Chondrocyte (in vitro differentiated cells): ENCODE data around the gene GRID2. TPM values are rescaled to one million over a fixed set of nuclear protein-coding genes. Genes with fewer than 3 reads are reported as not detected.

ENCODE experiments used
- DNase-seq: peaks from one replicate; pipeline ENCODE4 v3.0.0; 2021; ENCODE audit warnings: mixed read lengths, low spot score
- H3K27ac Mint-ChIP-seq: one replicate; pipeline ENCODE4 v1.8.0; 2021; ENCODE audit warnings: mild to moderate bottlenecking, moderate library complexity, mixed read lengths; ENCODE audit not compliant: unreplicated experiment
- H3K27me3 Mint-ChIP-seq: 2 replicates; pipeline ENCODE4 v1.8.0; 2021; ENCODE audit warnings: low read depth, mixed read lengths
- H3K36me3 Mint-ChIP-seq: 2 replicates; pipeline ENCODE4 v1.8.0; 2021; ENCODE audit warnings: low read depth, mixed read lengths
- H3K4me1 Mint-ChIP-seq: 2 replicates; pipeline ENCODE4 v1.8.0; 2021; ENCODE audit warnings: low read depth, mild to moderate bottlenecking, mixed read lengths
- H3K4me3 Mint-ChIP-seq: one replicate; pipeline ENCODE4 v1.8.0; 2021; ENCODE audit warnings: mild to moderate bottlenecking, moderate library complexity, mixed read lengths; ENCODE audit not compliant: unreplicated experiment
- H3K9me3 Mint-ChIP-seq: 2 replicates; pipeline ENCODE4 v1.8.0; 2021; ENCODE audit warnings: low read depth, mixed read lengths
- CTCF ChIP-seq: fragments of 200-600 bp; sonication (generic); IDR thresholded peaks from 2 replicates; pipeline ENCODE4 v1.5.0; 2021; ENCODE audit warnings: antibody characterized with exemption, mild to moderate bottlenecking, moderate library complexity
- total RNA-seq: library from RNA; stranded (reverse); gene quantifications from 3 replicates; pipeline ENCODE4 v1.2.1, GENCODE V29; 2021

Gene GRID2
- total RNA-seq, 1 donor from 2014 or later = not detected

- Mint-ChIP-seq H3K4me3 (no peak overlapping the region), H3K27me3 (no peaks in the 10 kb centered on the region), H3K4me1 (peaks cover 13% of the 10 kb centered on the region), H3K27ac (no peak overlapping the region), H3K36me3 (no peaks in the 10 kb centered on the region), H3K9me3 (no peaks in the 10 kb centered on the region)
- no peak for DNase-seq
- TF ChIP-seq CTCF = no peak
These were observed 1016.6 kb downstream of the GRID2 start for GRCh38 chr4:93320356-93320755.

- Mint-ChIP-seq H3K27me3 (peaks cover 6% of the 10 kb centered on the region), H3K4me3 (no peak overlapping the region), H3K9me3 (no peaks in the 10 kb centered on the region), H3K27ac (no peak overlapping the region), H3K4me1 (no peaks in the 10 kb centered on the region), H3K36me3 (no peaks in the 10 kb centered on the region)
- TF ChIP-seq CTCF = no peak
- DNase-seq = no peak
These were observed 1023.6 kb downstream of the GRID2 start for GRCh38 chr4:93327346-93327745.

- no peaks in the 10 kb centered on the region for H3K9me3 Mint-ChIP-seq
These were observed 1030.2 kb downstream of the GRID2 start for GRCh38 chr4:93334003-93334402.

GRCh38 chr4:93337196-93337595 lies 1033.4 kb downstream of the GRID2 start:
- no peak for DNase-seq
- Mint-ChIP-seq H3K36me3 (no peaks in the 10 kb centered on the region), H3K9me3 (no peaks in the 10 kb centered on the region), H3K27me3 (peaks cover 2% of the 10 kb centered on the region), H3K4me3 (no peak overlapping the region), H3K27ac (no peak overlapping the region), H3K4me1 (no peaks in the 10 kb centered on the region)
- TF ChIP-seq CTCF = no peak

More at GRCh38 chr4:93334003-93334402, 1030.2 kb downstream of the GRID2 start:
- Mint-ChIP-seq H3K27me3 (peaks cover 7% of the 10 kb centered on the region), H3K4me3 (no peak overlapping the region), H3K27ac (no peak overlapping the region), H3K4me1 (no peaks in the 10 kb centered on the region), H3K36me3 (no peaks in the 10 kb centered on the region)
- TF ChIP-seq CTCF = no peak
- DNase-seq = no peak

- no peak overlapping the region for H3K27ac Mint-ChIP-seq
- no peaks in the 10 kb centered on the region for H3K36me3 Mint-ChIP-seq
- peaks cover 3% of the 10 kb centered on the region for H3K9me3 Mint-ChIP-seq
- no peaks in the 10 kb centered on the region for H3K4me1 Mint-ChIP-seq
- DNase-seq = no peak
- TF ChIP-seq CTCF = no peak
- H3K27me3 Mint-ChIP-seq = peaks cover 11% of the 10 kb centered on the region
- no peak overlapping the region for H3K4me3 Mint-ChIP-seq
These were observed 1039.0 kb downstream of the GRID2 start for GRCh38 chr4:93342738-93343137.
